ENCODE measurements around the gene MIAT. TPM values are rescaled to one million over a fixed set of nuclear protein-coding genes. Genes with fewer than 3 reads are reported as not detected.

The MIAT gene
- total and polyA plus RNA-seq, 8 donors = under 0.01 to 29.8 (median 0.41) TPM

GRCh38 chr22:26643418-26644100, 13.8 kb upstream of the MIAT start:
- Histone ChIP-seq H3K36me3 (no peaks in the 10 kb centered on the region), H3K9me3 (no peaks in the 10 kb centered on the region), H3K4me3 (no peak overlapping the region), H3K4me1 (peaks cover 9 to 28% (median 18%) of the 10 kb centered on the region in 4 donors), H3K27me3 (peaks cover 0 to 67% (median 25%) of the 10 kb centered on the region in 3 donors), H3K27ac (peak overlapping the region in 2 of 5 donors; percentile 19 to 29)
- 79 to 85% (median 83%) methylated on average over 15 of the region's 15 CpGs for WGBS, 5 donors
- TF ChIP-seq POLR2AphosphoS5 (IDR thresholded peaks at IDR 0.05) (no peak), CTCF (IDR thresholded peaks at IDR 0.05) (no peak), POLR2A (IDR thresholded peaks at IDR 0.05) (no peak), EP300 (IDR thresholded peaks at IDR 0.05) (no peak)
- intact Hi-C loops (cut with DNase I; ENCODE audit: low total_unique reads) = no loop called here
- DNase-seq = no peak

GRCh38 chr22:26646158-26646557, 11.2 kb upstream of the MIAT start:
- Histone ChIP-seq H3K36me3 (no peaks in the 10 kb centered on the region), H3K4me1 (peaks cover 9 to 36% (median 20%) of the 10 kb centered on the region in 4 donors), H3K9me3 (no peaks in the 10 kb centered on the region), H3K27ac (no peak overlapping the region), H3K27me3 (peaks cover 0 to 74% (median 14%) of the 10 kb centered on the region in 3 donors), H3K4me3 (no peak overlapping the region)
- intact Hi-C loops (cut with DNase I; ENCODE audit: low total_unique reads) = no loop called here
- DNase-seq = no peak
- whole genome bisulfite sequencing, 5 donors = 42 to 60% (median 54%) methylated on average over 5 of the region's 5 CpGs
- TF ChIP-seq POLR2A (IDR thresholded peaks at IDR 0.05) (no peak), POLR2AphosphoS5 (IDR thresholded peaks at IDR 0.05) (no peak), CTCF (IDR thresholded peaks at IDR 0.05) (no peak), EP300 (IDR thresholded peaks at IDR 0.05) (no peak)

- peak in 1 of 2 donors; percentile 40 for DNase-seq
- H3K27ac ChIP-seq = no peak overlapping the region
- no peak for TF ChIP-seq CTCF (IDR thresholded peaks at IDR 0.05)
- no peak for TF ChIP-seq POLR2A (IDR thresholded peaks at IDR 0.05)
- TF ChIP-seq EP300 (IDR thresholded peaks at IDR 0.05) = no peak
- TF ChIP-seq POLR2AphosphoS5 (IDR thresholded peaks at IDR 0.05) = no peak
- H3K9me3 ChIP-seq = no peaks in the 10 kb centered on the region
- H3K36me3 ChIP-seq = no peaks in the 10 kb centered on the region
- peaks cover 0 to 82% (median 16%) of the 10 kb centered on the region in 3 donors for H3K27me3 ChIP-seq
- 9 to 23% (median 20%) methylated on average over 16 to 17 of the region's 17 CpGs for WGBS, 5 donors
- no peak overlapping the region for H3K4me3 ChIP-seq
- intact Hi-C loops (cut with DNase I; ENCODE audit: low total_unique reads) = no loop called here
- H3K4me1 ChIP-seq = peaks cover 9 to 33% (median 20%) of the 10 kb centered on the region in 4 donors
Observed at GRCh38 chr22:26648011-26648497, 9.3 kb upstream of the MIAT start.

- no peak overlapping the region for H3K27ac ChIP-seq
- 71 to 80% (median 73%) methylated on average over 6 of the region's 6 CpGs for WGBS, 5 donors
Observed at GRCh38 chr22:26648528-26649388, 8.6 kb upstream of the MIAT start.

More at GRCh38 chr22:26648528-26649388, 8.6 kb upstream of the MIAT start:
- DNase-seq = no peak
- H3K27me3 ChIP-seq = peaks cover 0 to 83% (median 16%) of the 10 kb centered on the region in 3 donors
- intact Hi-C loops (cut with DNase I; ENCODE audit: low total_unique reads) = no loop called here
- TF ChIP-seq EP300 (IDR thresholded peaks at IDR 0.05) (no peak), POLR2A (IDR thresholded peaks at IDR 0.05) (no peak), CTCF (IDR thresholded peaks at IDR 0.05) (no peak), POLR2AphosphoS5 (IDR thresholded peaks at IDR 0.05) (no peak)
- peaks cover 9 to 31% (median 20%) of the 10 kb centered on the region in 4 donors for H3K4me1 ChIP-seq
- H3K4me3 ChIP-seq = no peak overlapping the region
- no peaks in the 10 kb centered on the region for H3K36me3 ChIP-seq
- H3K9me3 ChIP-seq = no peaks in the 10 kb centered on the region
